Measurements from ENCODE around the gene PLD6.
A peak's percentile ranks its signal among the peaks of the same experiment; 100 is the strongest.

Gene PLD6

DNA sequence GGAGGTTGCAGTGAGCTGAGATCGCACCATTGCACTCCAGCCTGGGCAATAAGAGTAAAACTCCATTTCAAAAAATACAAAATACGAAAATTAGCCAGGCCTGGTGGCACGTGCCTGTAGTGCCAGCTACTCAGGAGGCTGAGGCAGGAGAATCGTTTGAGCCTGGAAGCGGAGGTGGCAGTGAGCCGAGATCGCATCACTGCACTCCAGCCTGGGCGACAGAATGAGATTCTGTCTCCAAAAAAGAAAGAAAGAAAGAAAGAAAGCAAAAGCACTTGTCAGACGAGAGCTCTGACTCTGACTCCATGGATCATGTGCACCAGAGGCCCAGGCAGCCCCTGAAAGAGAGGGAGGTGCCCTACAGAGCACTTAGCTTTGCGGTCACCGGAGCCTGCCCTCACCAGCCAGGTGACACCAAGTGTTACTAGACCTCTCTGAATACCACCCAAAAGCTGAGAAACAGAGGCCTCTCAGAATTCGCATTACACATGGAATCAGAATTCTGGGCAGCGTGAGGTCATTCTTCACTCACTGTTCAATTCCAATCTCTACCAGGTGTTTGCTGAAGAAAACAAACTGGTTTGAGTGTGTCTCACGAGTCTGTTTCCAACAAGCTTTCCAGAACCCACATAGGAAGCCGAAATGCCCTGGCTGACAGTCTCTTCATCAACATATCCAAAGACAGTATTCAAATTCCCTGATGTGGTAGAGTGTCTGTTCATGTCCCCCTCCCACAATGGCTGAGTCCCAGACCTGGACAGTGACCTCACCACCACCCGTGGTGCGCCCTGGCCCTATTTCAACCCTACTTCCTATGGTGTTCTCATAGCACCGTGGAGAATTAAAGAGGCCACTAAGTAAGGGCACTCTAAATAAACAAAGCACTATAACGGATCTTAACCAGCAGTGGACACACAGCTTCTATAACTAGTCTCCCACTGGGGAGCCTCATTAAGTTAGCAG lies 29.4 kb upstream of the PLD6 start:
- Histone ChIP-seq H2BK12ac (ENCODE audit: low read length in 2 of 2) (peak overlapping the region in 1 of 2 experiments; percentile 34), H3K14ac (ENCODE audit: low read length in 2 of 2) (peak overlapping the region in 1 of 2 experiments; percentile 96), H4K91ac (ENCODE audit: low read length) (no peak overlapping the region), H3K4me1 (ENCODE audit: control insufficient read depth, insufficient read depth, low read depth, low read length) (peaks cover 26% of the 10 kb centered on the region), H3K9me3 (ENCODE audit: control insufficient read depth, low read length) (no peaks in the 10 kb centered on the region), H2AK5ac (ENCODE audit: low read length, severe bottlenecking) (no peak overlapping the region), H2BK15ac (ENCODE audit: low read depth, poor library complexity, severe bottlenecking) (no peak overlapping the region), H3K27me3 (ENCODE audit: control insufficient read depth in 1 of 2, insufficient read depth in 1 of 2, low read length in 2 of 2) (no peaks in the 10 kb centered on the region), H3K27ac (ENCODE audit: low read length, poor library complexity, severe bottlenecking) (peak overlapping the region; percentile 91), H2BK5ac (ENCODE audit: low read depth, low read length, poor library complexity, severe bottlenecking) (peak overlapping the region; percentile 40), H2AFZ (ENCODE audit: low read depth, low read length) (no peak overlapping the region), H3K79me1 (replicated peaks; ENCODE audit: low read length, poor library complexity, severe bottlenecking) (peaks cover 7% of the 10 kb centered on the region), H3K4me3 (ENCODE audit: insufficient read depth in 1 of 2, low read depth in 1 of 2, low read length in 2 of 2) (peak overlapping the region; percentile 97 to 100), H2BK120ac (ENCODE audit: low read depth, low read length) (no peak overlapping the region), H3K18ac (ENCODE audit: low read depth in 1 of 2, low read length in 2 of 2) (no peak overlapping the region), H3K36me3 (ENCODE audit: control insufficient read depth in 1 of 2, insufficient read depth in 2 of 2, low read depth in 1 of 2, low read length in 2 of 2) (peaks cover 23 to 24% of the 10 kb centered on the region in 2 experiments), H3K23ac (ENCODE audit: low read length in 2 of 2) (no peak overlapping the region), H4K8ac (ENCODE audit: low read length) (no peak overlapping the region), H3K9ac (ENCODE audit: low read length) (peak overlapping the region; percentile 99), H3K4me2 (ENCODE audit: low read length, poor library complexity, severe bottlenecking) (peak overlapping the region; percentile 62), H3K4ac (ENCODE audit: low read depth in 1 of 2, low read length in 2 of 2) (no peak overlapping the region)
- peak; percentile 49 for DNase-seq
- WGBS, result 72% methylated on average over 19 of the region's 19 CpGs

DNA sequence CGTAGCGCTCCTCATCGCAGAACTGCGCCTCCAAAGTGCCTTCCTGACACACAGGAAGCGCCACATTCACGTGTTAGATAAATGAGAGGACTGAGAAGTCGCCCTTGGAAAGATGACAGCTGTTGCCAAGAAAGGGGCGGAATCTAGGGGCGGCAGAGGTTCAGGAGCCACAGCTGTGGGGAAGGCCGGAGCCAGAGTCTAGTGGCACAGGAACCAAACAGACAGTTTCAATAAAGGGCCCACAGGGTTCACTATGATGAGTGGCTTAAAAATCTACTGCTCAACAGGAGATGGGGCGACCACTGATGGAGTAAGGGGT lies 26.1 kb upstream of the PLD6 start:
- Histone ChIP-seq H2BK120ac (ENCODE audit: low read depth, low read length) (no peak overlapping the region), H3K14ac (ENCODE audit: low read length in 2 of 2) (no peak overlapping the region), H2BK12ac (ENCODE audit: low read length in 2 of 2) (no peak overlapping the region), H3K9ac (ENCODE audit: low read length) (no peak overlapping the region), H4K91ac (ENCODE audit: low read length) (no peak overlapping the region), H3K27me3 (ENCODE audit: control insufficient read depth in 1 of 2, insufficient read depth in 1 of 2, low read length in 2 of 2) (no peaks in the 10 kb centered on the region), H2BK5ac (ENCODE audit: low read depth, low read length, poor library complexity, severe bottlenecking) (no peak overlapping the region), H2BK15ac (ENCODE audit: low read depth, poor library complexity, severe bottlenecking) (no peak overlapping the region), H2AK5ac (ENCODE audit: low read length, severe bottlenecking) (no peak overlapping the region), H3K36me3 (ENCODE audit: control insufficient read depth in 1 of 2, insufficient read depth in 2 of 2, low read depth in 1 of 2, low read length in 2 of 2) (peaks cover 55 to 56% of the 10 kb centered on the region in 2 experiments), H3K4me1 (ENCODE audit: control insufficient read depth, insufficient read depth, low read depth, low read length) (peaks cover 30% of the 10 kb centered on the region), H3K79me1 (replicated peaks; ENCODE audit: low read length, poor library complexity, severe bottlenecking) (peaks cover 25% of the 10 kb centered on the region), H3K27ac (ENCODE audit: low read length, poor library complexity, severe bottlenecking) (no peak overlapping the region), H3K9me3 (ENCODE audit: control insufficient read depth, low read length) (no peaks in the 10 kb centered on the region), H4K8ac (ENCODE audit: low read length) (no peak overlapping the region), H3K4me3 (ENCODE audit: insufficient read depth in 1 of 2, low read depth in 1 of 2, low read length in 2 of 2) (no peak overlapping the region), H2AFZ (ENCODE audit: low read depth, low read length) (no peak overlapping the region), H3K4me2 (ENCODE audit: low read length, poor library complexity, severe bottlenecking) (no peak overlapping the region), H3K23ac (ENCODE audit: low read length in 2 of 2) (no peak overlapping the region), H3K18ac (ENCODE audit: low read depth in 1 of 2, low read length in 2 of 2) (no peak overlapping the region), H3K4ac (ENCODE audit: low read depth in 1 of 2, low read length in 2 of 2) (no peak overlapping the region)
- no peak for DNase-seq
- 90% methylated on average over 11 of the region's 11 CpGs for WGBS

DNA sequence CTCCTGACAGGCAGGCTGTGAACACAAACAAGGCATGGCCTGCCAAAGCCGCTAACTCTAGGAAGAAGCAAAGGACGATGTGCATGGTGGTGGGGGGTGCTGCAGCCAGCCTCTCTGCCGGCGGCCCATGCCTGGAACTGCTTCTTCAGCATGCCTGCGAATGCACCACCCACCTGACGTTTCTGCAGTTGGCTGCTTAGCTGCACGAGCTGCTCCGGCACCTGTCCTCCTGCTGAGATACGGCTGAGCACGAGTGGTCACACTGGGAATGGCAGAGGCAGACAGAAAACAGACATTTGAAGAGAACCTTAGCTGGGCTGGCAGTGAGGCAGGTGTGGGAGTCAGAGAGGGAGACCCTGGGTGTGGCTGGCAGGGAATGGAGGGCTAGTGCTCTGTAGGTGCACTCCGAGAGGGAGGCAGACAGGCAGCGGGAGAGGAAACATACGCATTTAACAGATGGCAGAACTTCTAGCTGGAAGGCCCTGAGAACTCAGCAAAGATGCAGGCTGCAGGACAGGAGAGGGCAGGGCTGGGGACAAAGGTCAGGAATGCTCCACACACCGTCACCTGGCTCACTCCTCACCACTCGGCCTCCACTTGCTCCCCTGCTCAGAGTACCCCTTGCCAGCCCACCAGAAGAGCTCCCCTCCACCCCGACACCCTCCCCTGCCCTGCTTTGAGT lies 25.6 kb upstream of the PLD6 start:
- peaks cover 30% of the 10 kb centered on the region for H3K4me1 ChIP-seq (ENCODE audit: control insufficient read depth, insufficient read depth, low read depth, low read length)
- H2AK5ac ChIP-seq (ENCODE audit: low read length, severe bottlenecking), result no peak overlapping the region
- no peaks in the 10 kb centered on the region for H3K9me3 ChIP-seq (ENCODE audit: control insufficient read depth, low read length)
- peaks cover 30% of the 10 kb centered on the region for H3K79me1 ChIP-seq (replicated peaks; ENCODE audit: low read length, poor library complexity, severe bottlenecking)
- WGBS, result 92% methylated on average over 16 of the region's 16 CpGs
- H4K8ac ChIP-seq (ENCODE audit: low read length), result no peak overlapping the region
- no peak overlapping the region for H4K91ac ChIP-seq (ENCODE audit: low read length)
- no peak overlapping the region for H2BK15ac ChIP-seq (ENCODE audit: low read depth, poor library complexity, severe bottlenecking)
- no peak overlapping the region for H3K9ac ChIP-seq (ENCODE audit: low read length)
- no peak overlapping the region for H3K14ac ChIP-seq (ENCODE audit: low read length in 2 of 2)
- H3K18ac ChIP-seq (ENCODE audit: low read depth in 1 of 2, low read length in 2 of 2), result no peak overlapping the region
- peaks cover 60 to 61% of the 10 kb centered on the region in 2 experiments for H3K36me3 ChIP-seq (ENCODE audit: control insufficient read depth in 1 of 2, insufficient read depth in 2 of 2, low read depth in 1 of 2, low read length in 2 of 2)
- no peak overlapping the region for H3K4ac ChIP-seq (ENCODE audit: low read depth in 1 of 2, low read length in 2 of 2)
- H2BK5ac ChIP-seq (ENCODE audit: low read depth, low read length, poor library complexity, severe bottlenecking), result no peak overlapping the region
- no peaks in the 10 kb centered on the region for H3K27me3 ChIP-seq (ENCODE audit: control insufficient read depth in 1 of 2, insufficient read depth in 1 of 2, low read length in 2 of 2)
- H3K4me3 ChIP-seq (ENCODE audit: insufficient read depth in 1 of 2, low read depth in 1 of 2, low read length in 2 of 2), result no peak overlapping the region
- DNase-seq, result no peak
- peak overlapping the region in 1 of 2 experiments; percentile 6 for H2BK12ac ChIP-seq (ENCODE audit: low read length in 2 of 2)
- no peak overlapping the region for H3K23ac ChIP-seq (ENCODE audit: low read length in 2 of 2)
- H2AFZ ChIP-seq (ENCODE audit: low read depth, low read length), result no peak overlapping the region
- H3K27ac ChIP-seq (ENCODE audit: low read length, poor library complexity, severe bottlenecking), result no peak overlapping the region
- no peak overlapping the region for H3K4me2 ChIP-seq (ENCODE audit: low read length, poor library complexity, severe bottlenecking)
- H2BK120ac ChIP-seq (ENCODE audit: low read depth, low read length), result no peak overlapping the region

Data from mesenchymal stem cell (in vitro differentiated cells and primary cell).